Naive B cell (primary cell): Measurements from ENCODE around the gene DPP6. TPM values are rescaled to one million over a fixed set of nuclear protein-coding genes. Genes with fewer than 3 reads are reported as not detected.

ENCODE experiments used
- ATAC-seq, 2 donors: fragments of 150-1000 bp; cut with Tn5 transposase; 2 replicates each; pipeline ENCODE4 v1.10.0; 2021; ENCODE audit warnings: low read depth in 2 of 2, mild to moderate bottlenecking in 2 of 2, moderate library complexity in 2 of 2
- DNase-seq: peaks from one replicate; pipeline ENCODE4 v3.0.0; 2022
- H3K27ac Mint-ChIP-seq, 6 donors: one replicate each; pipeline ENCODE4 v1.8.0; 2020 to 2022; ENCODE audit warnings: mild to moderate bottlenecking in 6 of 6, mixed read lengths in 6 of 6, moderate library complexity in 5 of 6, inconsistent platforms in 2 of 6
- H3K27me3 Mint-ChIP-seq, 3 donors: one replicate each; pipeline ENCODE4 v1.8.0; 2021 to 2022; ENCODE audit warnings: mixed read lengths in 3 of 3, mild to moderate bottlenecking in 1 of 3
- H3K36me3 Mint-ChIP-seq, 2 donors: one replicate each; pipeline ENCODE4 v1.8.0; 2020 to 2022; ENCODE audit warnings: mixed read lengths in 2 of 2, inconsistent platforms in 1 of 2, mild to moderate bottlenecking in 1 of 2
- H3K4me1 Mint-ChIP-seq, 3 donors: one replicate each; pipeline ENCODE4 v1.8.0; 2020 to 2022; ENCODE audit warnings: mixed read lengths in 3 of 3, inconsistent platforms in 1 of 3, mild to moderate bottlenecking in 1 of 3, moderate library complexity in 1 of 3
- H3K4me3 Mint-ChIP-seq, 8 donors: one replicate each; pipeline ENCODE4 v1.8.0; 2020 to 2022; ENCODE audit warnings: mild to moderate bottlenecking in 8 of 8, mixed read lengths in 8 of 8, moderate library complexity in 8 of 8, inconsistent platforms in 2 of 8
- H3K9me3 Mint-ChIP-seq, 7 donors: one replicate each; pipeline ENCODE4 v1.8.0; 2020 to 2022; ENCODE audit warnings: mixed read lengths in 7 of 7, mild to moderate bottlenecking in 5 of 7, inconsistent platforms in 2 of 7, moderate library complexity in 1 of 7
- polyA plus RNA-seq, 6 donors: library from polyadenylated mRNA; unstranded; fragments of 300-500 nt; fragmentation: Illumina TruSeq; gene quantifications; one replicate each; pipeline ENCODE4 v1.2.3, GENCODE V29; 2021; ENCODE audit warnings: low read depth in 6 of 6

DPP6 gene
- polyA plus RNA-seq, 6 donors from 2014 or later: not detected

- peaks cover 0 to 6% of the 10 kb centered on the region in 2 donors for H3K36me3 Mint-ChIP-seq
Measured at GRCh38 chr7:154774303-154774969, 722.2 kb downstream of the DPP6 start.

DNA sequence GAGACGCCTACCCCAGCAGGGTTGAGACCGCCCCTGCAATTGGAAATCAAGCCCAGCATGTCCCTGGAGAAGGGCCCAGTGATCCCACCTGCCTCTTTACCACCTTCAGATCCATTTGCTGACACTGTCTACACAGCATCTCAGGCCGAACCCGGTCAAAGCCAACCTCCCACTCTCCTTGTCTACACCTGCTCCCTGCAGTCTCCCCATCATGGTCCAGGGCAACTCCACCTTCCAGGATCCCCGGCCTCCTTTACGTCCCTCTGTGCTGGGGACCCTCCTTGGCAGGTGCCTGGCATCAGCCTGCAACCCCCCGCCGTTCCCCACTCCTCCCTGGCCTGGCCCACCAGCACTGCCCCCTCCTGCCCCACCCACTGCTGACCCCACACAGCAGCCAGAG is 723.5 kb downstream of the DPP6 start:
- H3K4me1 Mint-ChIP-seq: peaks cover 0 to 11% (median 4%) of the 10 kb centered on the region in 3 donors
- H3K36me3 Mint-ChIP-seq: peaks cover 0 to 8% of the 10 kb centered on the region in 2 donors
- DNase-seq: no peak
- H3K4me3 Mint-ChIP-seq: no peak overlapping the region
- H3K27ac Mint-ChIP-seq: no peak overlapping the region
- H3K27me3 Mint-ChIP-seq: peaks cover 0 to 4% (median 0%) of the 10 kb centered on the region in 3 donors
- no peak for ATAC-seq
- peaks cover 3 to 22% (median 8%) of the 10 kb centered on the region in 7 donors for H3K9me3 Mint-ChIP-seq

More at GRCh38 chr7:154774303-154774969, 722.2 kb downstream of the DPP6 start:
- ATAC-seq (no peak), DNase-seq (no peak)
- Mint-ChIP-seq H3K4me1 (peaks cover 0 to 11% (median 3%) of the 10 kb centered on the region in 3 donors), H3K27me3 (peaks cover 0 to 4% (median 0%) of the 10 kb centered on the region in 3 donors), H3K9me3 (peaks cover 3 to 19% (median 7%) of the 10 kb centered on the region in 7 donors), H3K27ac (no peak overlapping the region), H3K4me3 (no peak overlapping the region)

DNA sequence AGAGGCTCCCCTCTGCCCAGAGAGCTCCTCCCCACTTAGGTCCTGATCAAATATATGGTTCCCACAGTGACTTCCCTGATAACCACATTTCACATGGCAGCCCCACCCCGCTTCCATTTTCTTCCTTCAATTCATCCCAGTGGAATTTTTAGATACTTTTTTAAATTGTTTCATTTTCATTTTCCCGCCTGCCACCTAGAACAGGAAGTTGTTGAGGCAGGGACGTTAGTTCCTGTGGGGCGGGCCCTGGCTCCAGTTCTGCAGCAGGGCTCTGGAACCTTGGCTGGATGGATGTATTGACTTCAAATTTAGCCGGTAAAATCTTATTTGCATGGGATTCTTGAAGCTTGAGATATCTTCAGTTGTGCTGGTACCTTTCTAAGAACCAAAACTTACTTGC is 724.2 kb downstream of the DPP6 start:
- Mint-ChIP-seq H3K9me3 (peaks cover 3 to 27% (median 9%) of the 10 kb centered on the region in 7 donors), H3K4me1 (peaks cover 0 to 11% (median 4%) of the 10 kb centered on the region in 3 donors), H3K27me3 (peaks cover 0 to 4% (median 0%) of the 10 kb centered on the region in 3 donors), H3K4me3 (peak overlapping the region in 1 of 8 donors; percentile 67), H3K36me3 (peaks cover 0 to 8% of the 10 kb centered on the region in 2 donors), H3K27ac (no peak overlapping the region)
- DNase-seq (no peak), ATAC-seq (no peak)

DNA sequence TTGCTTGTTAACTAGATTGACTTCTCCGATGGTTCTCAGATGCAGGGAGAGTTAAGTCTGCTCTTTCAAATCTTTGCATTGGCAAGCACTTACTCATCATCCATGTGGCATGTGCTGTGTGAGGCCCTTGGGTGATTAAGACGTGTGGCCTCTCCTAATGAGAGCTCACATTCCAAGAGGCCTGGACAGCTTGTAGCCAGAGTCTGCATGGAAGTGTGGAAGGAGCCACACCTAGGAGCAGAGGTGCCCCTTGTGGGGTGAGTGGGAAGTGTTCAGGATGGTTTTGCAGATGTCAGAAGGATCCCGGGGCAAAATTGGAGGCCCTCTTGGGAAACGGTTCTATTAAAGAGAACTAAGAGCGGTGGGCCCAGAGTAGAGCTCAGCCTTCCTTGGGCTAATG is 724.8 kb downstream of the DPP6 start:
- H3K4me3 Mint-ChIP-seq: peak overlapping the region in 1 of 8 donors; percentile 37
- peaks cover 0 to 4% (median 0%) of the 10 kb centered on the region in 3 donors for H3K27me3 Mint-ChIP-seq
- DNase-seq (no peak), ATAC-seq (no peak)
- peaks cover 0 to 11% (median 4%) of the 10 kb centered on the region in 3 donors for H3K4me1 Mint-ChIP-seq
- H3K9me3 Mint-ChIP-seq: peaks cover 3 to 27% (median 9%) of the 10 kb centered on the region in 7 donors
- peaks cover 0 to 8% of the 10 kb centered on the region in 2 donors for H3K36me3 Mint-ChIP-seq
- peak overlapping the region in 1 of 6 donors; percentile 44 for H3K27ac Mint-ChIP-seq

- ATAC-seq (no peak), DNase-seq (no peak)
- Mint-ChIP-seq H3K36me3 (peaks cover 0 to 8% of the 10 kb centered on the region in 2 donors), H3K4me3 (no peak overlapping the region), H3K4me1 (peaks cover 0 to 11% (median 4%) of the 10 kb centered on the region in 3 donors), H3K27ac (no peak overlapping the region), H3K9me3 (peaks cover 3 to 23% (median 9%) of the 10 kb centered on the region in 7 donors), H3K27me3 (peaks cover 0 to 2% (median 0%) of the 10 kb centered on the region in 3 donors)
Measured at GRCh38 chr7:154777489-154777888, 725.3 kb downstream of the DPP6 start.

- no peaks in the 10 kb centered on the region for H3K27me3 Mint-ChIP-seq
- DNase-seq: no peak
- peaks cover 0 to 11% (median 4%) of the 10 kb centered on the region in 3 donors for H3K4me1 Mint-ChIP-seq
- no peak for ATAC-seq
- H3K4me3 Mint-ChIP-seq: no peak overlapping the region
- no peak overlapping the region for H3K27ac Mint-ChIP-seq
- H3K9me3 Mint-ChIP-seq: peaks cover 3 to 22% (median 9%) of the 10 kb centered on the region in 7 donors
- H3K36me3 Mint-ChIP-seq: peaks cover 0 to 8% of the 10 kb centered on the region in 2 donors
Measured at GRCh38 chr7:154777908-154778307, 725.7 kb downstream of the DPP6 start.

DNA sequence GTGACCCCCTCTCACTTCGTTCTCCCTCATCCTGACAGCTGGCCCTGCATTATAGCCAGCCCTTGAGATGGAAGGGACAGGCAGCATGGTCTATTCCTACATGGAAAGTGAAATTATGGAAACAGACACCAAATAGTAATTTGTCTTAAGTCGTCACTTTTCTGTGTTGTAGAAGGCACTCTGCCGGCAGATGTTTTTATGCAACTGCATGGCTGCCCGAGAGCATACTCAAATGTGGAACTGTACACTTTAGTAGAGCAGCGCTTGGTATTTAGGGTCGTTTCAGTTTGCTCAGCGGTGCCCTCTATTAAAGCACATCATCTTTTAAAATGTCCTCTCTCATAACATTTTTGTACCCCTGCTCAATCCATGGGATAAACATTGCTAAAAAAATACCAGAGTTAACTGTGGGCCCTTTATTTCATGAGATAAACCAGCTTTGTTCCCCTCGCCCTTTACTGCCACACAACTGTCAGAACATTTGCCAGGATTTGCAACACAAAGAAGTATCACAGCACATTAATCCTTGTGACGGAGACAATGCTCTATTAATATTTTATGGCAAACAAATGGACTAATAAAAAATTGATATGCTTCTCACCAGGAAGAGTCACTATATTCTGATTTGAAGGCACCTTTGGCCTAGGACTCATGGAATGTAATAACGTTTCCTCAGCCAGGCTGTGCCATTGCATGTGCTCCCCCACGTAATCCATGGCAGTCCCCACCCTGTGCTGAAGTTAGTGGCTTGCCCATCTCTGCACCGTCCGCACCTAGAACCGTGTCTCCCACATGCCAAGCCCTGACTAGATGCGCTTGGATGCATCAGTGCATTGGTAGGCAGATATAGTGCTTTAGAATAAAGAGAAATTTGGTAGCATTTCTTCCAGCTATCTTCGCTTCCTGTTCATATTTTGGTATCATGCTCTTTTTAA is 729.4 kb downstream of the DPP6 start:
- no peak overlapping the region for H3K27ac Mint-ChIP-seq
- no peaks in the 10 kb centered on the region for H3K27me3 Mint-ChIP-seq
- H3K4me3 Mint-ChIP-seq: no peak overlapping the region
- ATAC-seq (no peak), DNase-seq (no peak)
- H3K36me3 Mint-ChIP-seq: peaks cover 0 to 16% of the 10 kb centered on the region in 2 donors
- peaks cover 10 to 24% (median 14%) of the 10 kb centered on the region in 7 donors for H3K9me3 Mint-ChIP-seq
- H3K4me1 Mint-ChIP-seq: peaks cover 0 to 5% (median 4%) of the 10 kb centered on the region in 3 donors

- H3K36me3 Mint-ChIP-seq: peaks cover 0 to 16% of the 10 kb centered on the region in 2 donors
Measured at GRCh38 chr7:154783281-154783909, 731.2 kb downstream of the DPP6 start.

GRCh38 chr7:154785898-154786297 is 733.7 kb downstream of the DPP6 start:
- Mint-ChIP-seq H3K27me3 (peaks cover 4 to 10% (median 9%) of the 10 kb centered on the region in 3 donors), H3K27ac (no peak overlapping the region), H3K4me1 (no peaks in the 10 kb centered on the region), H3K4me3 (no peak overlapping the region), H3K9me3 (peaks cover 8 to 24% (median 17%) of the 10 kb centered on the region in 7 donors), H3K36me3 (peaks cover 4 to 15% of the 10 kb centered on the region in 2 donors)
- DNase-seq (no peak), ATAC-seq (no peak)

More at GRCh38 chr7:154783281-154783909, 731.2 kb downstream of the DPP6 start:
- Mint-ChIP-seq H3K9me3 (peaks cover 8 to 24% (median 14%) of the 10 kb centered on the region in 7 donors), H3K27ac (no peak overlapping the region), H3K4me1 (peaks cover 0 to 4% (median 0%) of the 10 kb centered on the region in 3 donors), H3K4me3 (no peak overlapping the region), H3K27me3 (peaks cover 0 to under 1% (median 0%) of the 10 kb centered on the region in 3 donors)
- DNase-seq: no peak
- ATAC-seq: no peak

DNA sequence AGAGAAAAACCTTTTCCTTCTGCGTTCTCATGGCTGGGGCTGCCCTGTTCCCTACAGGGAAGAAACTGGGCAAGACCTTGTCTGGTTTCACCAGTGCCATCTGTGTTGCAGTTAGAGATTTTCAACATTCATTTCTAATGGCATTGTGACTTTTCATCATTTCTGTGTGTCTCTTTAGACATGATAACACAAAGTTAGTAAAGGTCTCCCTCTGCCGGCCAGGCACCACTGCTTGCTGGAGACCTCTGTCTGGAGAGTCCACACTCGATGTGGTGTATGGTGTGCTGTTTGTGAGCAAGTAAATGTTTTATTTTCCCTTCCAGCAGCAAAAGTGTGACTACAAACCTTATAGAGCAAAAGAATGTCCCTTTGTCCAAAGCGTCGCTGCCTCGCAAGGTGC is 737.2 kb downstream of the DPP6 start:
- Mint-ChIP-seq H3K4me3 (no peak overlapping the region), H3K4me1 (peaks cover 0 to 4% (median 0%) of the 10 kb centered on the region in 3 donors), H3K27me3 (peaks cover 4 to 26% (median 24%) of the 10 kb centered on the region in 3 donors), H3K27ac (no peak overlapping the region), H3K9me3 (peaks cover 6 to 24% (median 16%) of the 10 kb centered on the region in 7 donors), H3K36me3 (peaks cover 4 to 15% of the 10 kb centered on the region in 2 donors)
- DNase-seq: no peak
- ATAC-seq: no peak

DNA sequence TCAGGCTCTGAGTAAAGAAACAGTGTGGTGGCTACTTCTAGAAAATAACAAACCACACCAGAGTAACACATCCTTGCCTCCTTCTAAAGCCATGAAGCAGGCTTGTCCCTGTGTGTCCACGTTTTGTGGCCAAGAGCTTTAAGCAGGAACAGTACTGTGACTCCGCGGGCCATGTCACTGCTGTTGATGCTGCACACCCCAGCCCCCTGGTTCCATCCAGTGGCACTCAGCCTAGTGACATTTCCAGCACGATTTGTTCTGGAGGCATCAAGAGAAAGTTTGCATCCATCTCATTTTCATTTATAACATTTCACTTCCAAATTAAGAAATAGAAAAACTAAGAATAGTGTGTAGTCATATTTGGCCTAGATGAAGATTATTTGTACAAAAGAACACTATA is 739.4 kb downstream of the DPP6 start:
- H3K27me3 Mint-ChIP-seq: peaks cover 4 to 40% (median 31%) of the 10 kb centered on the region in 3 donors

GRCh38 chr7:154792436-154793055 is 740.3 kb downstream of the DPP6 start:
- DNase-seq (no peak), ATAC-seq (no peak)
- Mint-ChIP-seq H3K4me1 (peaks cover 0 to 4% (median 0%) of the 10 kb centered on the region in 3 donors), H3K9me3 (peaks cover 0 to 11% (median 4%) of the 10 kb centered on the region in 7 donors), H3K27ac (no peak overlapping the region), H3K36me3 (peaks cover 4 to 8% of the 10 kb centered on the region in 2 donors), H3K27me3 (peaks cover 4 to 42% (median 31%) of the 10 kb centered on the region in 3 donors), H3K4me3 (no peak overlapping the region)

More for the DNA sequence above, 739.4 kb downstream of the DPP6 start:
- peaks cover 4 to 8% of the 10 kb centered on the region in 2 donors for H3K36me3 Mint-ChIP-seq
- H3K27ac Mint-ChIP-seq: no peak overlapping the region
- no peak for ATAC-seq
- no peak for DNase-seq
- peaks cover 0 to 13% (median 5%) of the 10 kb centered on the region in 7 donors for H3K9me3 Mint-ChIP-seq
- no peak overlapping the region for H3K4me3 Mint-ChIP-seq
- peaks cover 0 to 4% (median 0%) of the 10 kb centered on the region in 3 donors for H3K4me1 Mint-ChIP-seq
